ENCODE measurements around the gene LLCFC1. TPM values are rescaled to one million over a fixed set of nuclear protein-coding genes. Genes with fewer than 3 reads are reported as not detected.

The LLCFC1 gene
- total RNA-seq, 1 experiment from 2014 or later = not detected

DNA sequence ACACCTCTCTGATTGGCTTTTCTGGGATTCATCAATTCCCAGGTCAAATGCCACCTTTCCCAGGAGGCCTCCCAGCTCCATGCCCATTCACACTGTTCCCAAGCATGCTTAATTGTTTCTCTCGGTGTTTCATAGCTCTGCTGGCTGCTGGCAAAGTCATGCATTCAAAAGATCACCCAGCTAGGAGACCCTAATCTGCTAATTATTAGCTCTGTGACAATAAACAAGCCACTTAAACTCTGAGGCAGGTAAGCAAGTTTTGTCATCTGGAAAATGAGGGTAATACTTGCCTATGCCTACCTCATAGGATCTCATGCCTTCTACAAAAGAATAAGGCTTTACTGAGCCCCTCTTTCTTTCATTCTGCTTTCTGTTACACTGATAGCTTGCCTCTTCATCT, 23.7 kb downstream of the LLCFC1 start:
- H3K9me3 ChIP-seq (ENCODE audit: low read length) = no peaks in the 10 kb centered on the region
- DNase-seq (no peak), ATAC-seq (no peak)
- H4K20me1 ChIP-seq (ENCODE audit: low read length) = no peaks in the 10 kb centered on the region
- POLR2A ChIA-PET (ENCODE audit: unreplicated experiment) = no interaction called here
- TF ChIP-seq EZH2phosphoT487 (IDR thresholded peaks at IDR 0.05; ENCODE audit: borderline replicate concordance, low read length) (no peak), EZH2 (IDR thresholded peaks at IDR 0.05; ENCODE audit: low read length, unreplicated experiment) (no peak)
- TF ChIP-seq, protein P1, sequence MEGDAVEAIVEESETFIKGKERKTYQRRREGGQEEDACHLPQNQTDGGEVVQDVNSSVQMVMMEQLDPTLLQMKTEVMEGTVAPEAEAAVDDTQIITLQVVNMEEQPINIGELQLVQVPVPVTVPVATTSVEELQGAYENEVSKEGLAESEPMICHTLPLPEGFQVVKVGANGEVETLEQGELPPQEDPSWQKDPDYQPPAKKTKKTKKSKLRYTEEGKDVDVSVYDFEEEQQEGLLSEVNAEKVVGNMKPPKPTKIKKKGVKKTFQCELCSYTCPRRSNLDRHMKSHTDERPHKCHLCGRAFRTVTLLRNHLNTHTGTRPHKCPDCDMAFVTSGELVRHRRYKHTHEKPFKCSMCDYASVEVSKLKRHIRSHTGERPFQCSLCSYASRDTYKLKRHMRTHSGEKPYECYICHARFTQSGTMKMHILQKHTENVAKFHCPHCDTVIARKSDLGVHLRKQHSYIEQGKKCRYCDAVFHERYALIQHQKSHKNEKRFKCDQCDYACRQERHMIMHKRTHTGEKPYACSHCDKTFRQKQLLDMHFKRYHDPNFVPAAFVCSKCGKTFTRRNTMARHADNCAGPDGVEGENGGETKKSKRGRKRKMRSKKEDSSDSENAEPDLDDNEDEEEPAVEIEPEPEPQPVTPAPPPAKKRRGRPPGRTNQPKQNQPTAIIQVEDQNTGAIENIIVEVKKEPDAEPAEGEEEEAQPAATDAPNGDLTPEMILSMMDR (conservative IDR thresholded peaks at IDR 0.05; ENCODE audit: low read depth, low read length) = no peak
- H3K4me1 ChIP-seq (ENCODE audit: insufficient read depth, low read length) = peaks cover 5% of the 10 kb centered on the region
- H3K9me2 ChIP-seq (replicated peaks; ENCODE audit: low read length) = no peaks in the 10 kb centered on the region
- no peak overlapping the region for H3K9ac ChIP-seq (ENCODE audit: low read length)
- intact Hi-C loops (cut with micrococcal nuclease) = no loop called here
- H3K4me3 ChIP-seq (ENCODE audit: low read length) = no peak overlapping the region
- CTCF ChIA-PET = no interaction called here
- no peak overlapping the region for H3K27ac ChIP-seq (ENCODE audit: low read length)
- H3F3A ChIP-seq (ENCODE audit: low read length, unreplicated experiment) = no peaks in the 10 kb centered on the region
- no peaks in the 10 kb centered on the region for H3K36me3 ChIP-seq (ENCODE audit: low read depth, low read length)
- peaks cover 58% of the 10 kb centered on the region for H3K27me3 ChIP-seq (ENCODE audit: low read length)
- H2AFZ ChIP-seq (ENCODE audit: low read length) = no peak overlapping the region
- H3K79me2 ChIP-seq (ENCODE audit: low read length) = no peaks in the 10 kb centered on the region
- no peak overlapping the region for H3K4me2 ChIP-seq (ENCODE audit: low read length)
- BruUV-seq (replicated peaks) = no TSS peak

DNA sequence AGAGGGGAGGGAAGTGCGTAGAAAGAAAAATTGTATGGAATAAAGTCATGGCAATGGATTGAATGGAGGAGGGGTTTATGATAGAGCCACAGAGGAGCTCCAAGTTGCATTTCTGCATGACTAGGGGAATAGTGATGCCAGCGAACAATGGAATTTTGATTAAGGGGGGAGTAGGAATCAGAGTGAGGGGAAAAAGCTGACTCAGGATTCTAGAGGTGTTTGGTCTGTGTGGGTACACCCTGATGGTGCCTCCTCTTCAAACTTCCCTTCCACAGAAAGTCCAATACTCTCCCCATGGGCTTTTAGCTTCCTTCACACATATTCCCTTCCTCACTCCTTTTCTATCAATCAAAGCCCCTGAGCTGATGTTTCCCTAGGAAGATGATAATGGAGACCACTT, 24.7 kb downstream of the LLCFC1 start:
- Histone ChIP-seq H3K9me3 (ENCODE audit: low read length) (no peaks in the 10 kb centered on the region), H3K36me3 (ENCODE audit: low read depth, low read length) (no peaks in the 10 kb centered on the region), H3K27me3 (ENCODE audit: low read length) (peaks cover 63% of the 10 kb centered on the region), H3K79me2 (ENCODE audit: low read length) (no peaks in the 10 kb centered on the region), H3K4me1 (ENCODE audit: insufficient read depth, low read length) (no peaks in the 10 kb centered on the region), H3K27ac (ENCODE audit: low read length) (no peak overlapping the region), H3K4me3 (ENCODE audit: low read length) (no peak overlapping the region), H3F3A (ENCODE audit: low read length, unreplicated experiment) (no peaks in the 10 kb centered on the region), H3K4me2 (ENCODE audit: low read length) (no peak overlapping the region), H4K20me1 (ENCODE audit: low read length) (no peaks in the 10 kb centered on the region), H3K9me2 (replicated peaks; ENCODE audit: low read length) (no peaks in the 10 kb centered on the region), H3K9ac (ENCODE audit: low read length) (no peak overlapping the region), H2AFZ (ENCODE audit: low read length) (no peak overlapping the region)
- CTCF ChIA-PET = no interaction called here
- DNase-seq (no peak), ATAC-seq (no peak)
- BruUV-seq (replicated peaks) = no TSS peak
- POLR2A ChIA-PET (ENCODE audit: unreplicated experiment) = no interaction called here
- TF ChIP-seq EZH2 (IDR thresholded peaks at IDR 0.05; ENCODE audit: low read length, unreplicated experiment) (no peak), EZH2phosphoT487 (IDR thresholded peaks at IDR 0.05; ENCODE audit: borderline replicate concordance, low read length) (no peak)
- TF ChIP-seq, protein P1 (conservative IDR thresholded peaks at IDR 0.05; ENCODE audit: low read depth, low read length) = no peak
- intact Hi-C loops (cut with micrococcal nuclease) = no loop called here

DNA sequence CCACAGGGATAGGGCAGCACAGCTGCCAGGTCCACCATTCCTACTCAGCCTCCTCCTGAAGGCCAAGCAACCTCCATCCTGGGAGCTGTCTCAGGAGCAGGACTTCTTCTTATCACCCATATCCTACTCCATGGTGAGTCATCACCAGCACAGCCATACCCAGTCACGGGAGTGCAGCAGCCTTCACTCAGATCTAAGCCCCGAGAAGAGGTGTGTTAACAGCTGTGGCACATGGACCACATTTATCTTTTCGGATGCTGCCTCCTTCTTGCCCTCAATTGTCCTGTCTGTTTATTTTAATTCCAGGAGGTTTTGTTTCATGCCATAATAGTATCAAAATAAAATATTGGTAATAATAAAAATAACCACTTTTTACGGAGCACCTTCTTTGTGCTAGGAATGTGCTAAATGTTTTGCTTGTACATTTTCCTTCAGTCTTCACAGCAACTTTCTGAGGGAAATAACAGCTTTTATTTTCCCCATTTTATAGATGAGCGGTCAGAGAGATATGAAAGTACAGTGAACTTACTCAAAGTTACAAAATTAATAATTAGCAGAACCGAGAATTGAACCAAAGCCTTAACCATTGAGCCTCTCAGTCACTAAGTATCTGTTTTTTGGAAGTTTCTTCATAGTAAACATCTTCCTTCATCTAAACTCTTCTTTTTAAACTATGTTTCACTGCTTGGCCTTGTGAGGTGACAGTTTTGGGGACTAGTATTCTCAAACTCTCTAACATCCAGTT, 25.4 kb downstream of the LLCFC1 start:
- H3K4me2 ChIP-seq (ENCODE audit: low read length) = no peak overlapping the region
- CTCF ChIA-PET = no interaction called here
- no peaks in the 10 kb centered on the region for H3K36me3 ChIP-seq (ENCODE audit: low read depth, low read length)
- H3F3A ChIP-seq (ENCODE audit: low read length, unreplicated experiment) = no peaks in the 10 kb centered on the region
- H3K4me1 ChIP-seq (ENCODE audit: insufficient read depth, low read length) = no peaks in the 10 kb centered on the region
- POLR2A ChIA-PET (ENCODE audit: unreplicated experiment) = no interaction called here
- no peak overlapping the region for H3K4me3 ChIP-seq (ENCODE audit: low read length)
- no peaks in the 10 kb centered on the region for H3K79me2 ChIP-seq (ENCODE audit: low read length)
- peak; percentile 24; the same call in 1 of the 2 replicates for ATAC-seq
- no peaks in the 10 kb centered on the region for H3K9me3 ChIP-seq (ENCODE audit: low read length)
- intact Hi-C loops (cut with micrococcal nuclease) = no loop called here
- BruUV-seq (replicated peaks) = no TSS peak
- no peak overlapping the region for H3K27ac ChIP-seq (ENCODE audit: low read length)
- H3K27me3 ChIP-seq (ENCODE audit: low read length) = peaks cover 65% of the 10 kb centered on the region
- TF ChIP-seq, protein P1 (conservative IDR thresholded peaks at IDR 0.05; ENCODE audit: low read depth, low read length) = no peak
- TF ChIP-seq EZH2phosphoT487 (IDR thresholded peaks at IDR 0.05; ENCODE audit: borderline replicate concordance, low read length) (no peak), EZH2 (IDR thresholded peaks at IDR 0.05; ENCODE audit: low read length, unreplicated experiment) (no peak)
- no peaks in the 10 kb centered on the region for H4K20me1 ChIP-seq (ENCODE audit: low read length)
- no peaks in the 10 kb centered on the region for H3K9me2 ChIP-seq (replicated peaks; ENCODE audit: low read length)
- DNase-seq = no peak
- H2AFZ ChIP-seq (ENCODE audit: low read length) = no peak overlapping the region
- no peak overlapping the region for H3K9ac ChIP-seq (ENCODE audit: low read length)

Measured in PC-3 (cell line).